SK-N-MC (cell line): ENCODE data around the gene ZNF587B.
A peak's percentile ranks its signal among the peaks of the same experiment; 100 is the strongest.
"Not testable (repeated sequence)": the region's sequence is repeated elsewhere in the genome, so short reads cannot be mapped to it uniquely, and the experiment has no call there.

Experiments
- DNase-seq: peaks from one replicate; pipeline ENCODE4 v3.0.0-alpha.2; 2011; ENCODE audit warnings: low read depth, low spot score
- H3K27ac ChIP-seq: fragments of 200-600 bp; sonication (generic); 2 replicates; pipeline ENCODE4 v1.5.1; 2016; ENCODE audit warnings: mixed run types
- H3K36me3 ChIP-seq: fragments of 200-600 bp; sonication (generic); 2 replicates; pipeline ENCODE4 v1.6.1; 2017; ENCODE audit warnings: antibody characterized with exemption, low read length, mixed read lengths; ENCODE audit not compliant: insufficient read depth
- H3K4me3 ChIP-seq: fragments of 200-600 bp; sonication (generic); 2 replicates; pipeline ENCODE4 v1.5.1; 2016
- H3K9ac ChIP-seq: fragments of 200-600 bp; sonication (generic); 2 replicates; pipeline ENCODE4 v1.8.0; 2017; ENCODE audit warnings: mixed run types, mixed read lengths; ENCODE audit not compliant: insufficient read length
- H3K9me3 ChIP-seq: fragments of 200-600 bp; sonication (generic); 2 replicates; pipeline ENCODE4 v1.6.1; 2017; ENCODE audit warnings: low read depth, mild to moderate bottlenecking, antibody characterized with exemption, low read length, moderate library complexity, mixed read lengths
- EZH2 ChIP-seq: fragments of 200-600 bp; sonication (generic); IDR thresholded peaks from one replicate; pipeline ENCODE4 v1.6.1; 2017; ENCODE audit warnings: antibody characterized with exemption
- FOXP2 ChIP-seq: optimal IDR thresholded peaks from 2 replicates; pipeline ENCODE3; 2011; ENCODE audit warnings: mild to moderate bottlenecking, moderate library complexity; ENCODE audit not compliant: insufficient read depth; ENCODE audit errors: extremely low read length, control extremely low read depth
- POLR2AphosphoS5 ChIP-seq: IDR thresholded peaks from 2 replicates; pipeline ENCODE4 v1.6.1; 2012; ENCODE audit warnings: mild to moderate bottlenecking, low read depth, low read length, borderline replicate concordance

ZNF587B gene

GRCh38 chr19:57830071-57830602 is at the start of gene ZNF587B:
TSS of gene ZNF587B (plus strand) at chr19:57830299. CDS start at chr19:57830529, 230 bp downstream.
- TF ChIP-seq FOXP2 = no peak
- TF ChIP-seq EZH2 = no peak
- no peak for TF ChIP-seq POLR2AphosphoS5
- Histone ChIP-seq H3K36me3 (peaks cover 33% of the 10 kb centered on the region), H3K9ac (no peak within 1 kb of the TSS), H3K27ac (0 out of 2 replicates have a peak within 1 kb of the TSS, but pooled peaks have one; percentile 2), H3K9me3 (no peaks in the 10 kb centered on the region), H3K4me3 (no peak within 1 kb of the TSS)
- DNase-seq = no peak

- Histone ChIP-seq H3K9me3 (peaks cover 4% of the 10 kb centered on the region; the same call in 1 of the 2 replicates), H3K4me3 (no peak overlapping the region), H3K27ac (no peak overlapping the region), H3K9ac (no peak overlapping the region), H3K36me3 (peaks cover 46% of the 10 kb centered on the region)
- no peak for DNase-seq
- TF ChIP-seq POLR2AphosphoS5 (no peak), EZH2 (no peak), FOXP2 (no peak)
These were observed 43.8 kb upstream of the ZNF587B start for GRCh38 chr19:57786286-57786685.

- Histone ChIP-seq H3K36me3 (peaks cover 41% of the 10 kb centered on the region), H3K9me3 (peaks cover 4% of the 10 kb centered on the region; the same call in 1 of the 2 replicates), H3K27ac (no peak overlapping the region), H3K9ac (no peak overlapping the region), H3K4me3 (no peak overlapping the region)
- TF ChIP-seq POLR2AphosphoS5 (no peak), FOXP2 (no peak), EZH2 (no peak)
- DNase-seq = no peak
These were observed 43.2 kb upstream of the ZNF587B start for GRCh38 chr19:57786906-57787305.

- H3K9ac ChIP-seq = no peak overlapping the region
- H3K36me3 ChIP-seq = peaks cover 41% of the 10 kb centered on the region
- peaks cover 4% of the 10 kb centered on the region; the same call in 1 of the 2 replicates for H3K9me3 ChIP-seq
- no peak overlapping the region for H3K27ac ChIP-seq
- no peak overlapping the region for H3K4me3 ChIP-seq
- TF ChIP-seq EZH2 (no peak), POLR2AphosphoS5 (no peak), FOXP2 (no peak)
- DNase-seq = no peak
These were observed 41.9 kb upstream of the ZNF587B start for GRCh38 chr19:57788114-57788692.

GRCh38 chr19:57789288-57789687 is 40.8 kb upstream of the ZNF587B start:
- DNase-seq = no peak
- TF ChIP-seq FOXP2 (no peak), POLR2AphosphoS5 (no peak), EZH2 (no peak)
- H3K36me3 ChIP-seq = peaks cover 38% of the 10 kb centered on the region
- no peak overlapping the region for H3K9ac ChIP-seq
- H3K9me3 ChIP-seq = peaks cover 1% of the 10 kb centered on the region; the same call in 1 of the 2 replicates
- no peak overlapping the region for H3K27ac ChIP-seq
- no peak overlapping the region for H3K4me3 ChIP-seq

GRCh38 chr19:57796580-57796979 is 33.5 kb upstream of the ZNF587B start:
- not testable (repeated sequence) for H3K4me3 ChIP-seq, H3K36me3 ChIP-seq, H3K27ac ChIP-seq, H3K9me3 ChIP-seq, H3K9ac ChIP-seq, DNase-seq

- DNase-seq = no peak
- H3K4me3 ChIP-seq = no peak overlapping the region
- H3K36me3 ChIP-seq = peaks cover 3% of the 10 kb centered on the region; the same call in 1 of the 2 replicates
- H3K27ac ChIP-seq = no peak overlapping the region
- no peak for TF ChIP-seq POLR2AphosphoS5
- no peak for TF ChIP-seq EZH2
- TF ChIP-seq FOXP2 = no peak
- no peak overlapping the region for H3K9ac ChIP-seq
- no peaks in the 10 kb centered on the region for H3K9me3 ChIP-seq
These were observed 29.4 kb upstream of the ZNF587B start for GRCh38 chr19:57800696-57801095.

GRCh38 chr19:57802269-57802668 is 27.8 kb upstream of the ZNF587B start:
- no peak overlapping the region for H3K27ac ChIP-seq
- no peak overlapping the region for H3K9ac ChIP-seq
- H3K4me3 ChIP-seq = no peak overlapping the region
- TF ChIP-seq EZH2 (no peak), FOXP2 (no peak), POLR2AphosphoS5 (no peak)
- no peaks in the 10 kb centered on the region for H3K9me3 ChIP-seq
- H3K36me3 ChIP-seq = peaks cover 7% of the 10 kb centered on the region; the same call in 1 of the 2 replicates
- no peak for DNase-seq

GRCh38 chr19:57803265-57803593 is 26.9 kb upstream of the ZNF587B start:
- DNase-seq = no peak
- peak overlapping the region; percentile 87 for H3K4me3 ChIP-seq

More at GRCh38 chr19:57803265-57803593, 26.9 kb upstream of the ZNF587B start:
- TF ChIP-seq POLR2AphosphoS5 (no peak), FOXP2 (no peak), EZH2 (no peak)
- H3K36me3 ChIP-seq = peaks cover 16% of the 10 kb centered on the region; the same call in 1 of the 2 replicates
- peak overlapping the region; percentile 96 for H3K27ac ChIP-seq
- H3K9me3 ChIP-seq = no peaks in the 10 kb centered on the region
- peak overlapping the region; percentile 89 for H3K9ac ChIP-seq
